H1 (cell line): ENCODE measurements around the gene WNK3. TPM values are rescaled to one million over a fixed set of nuclear protein-coding genes. Genes with fewer than 3 reads are reported as not detected.

Experiments
- CTCF ChIA-PET: fragments of 300-600 bp; sonication (Branson Sonifier 250); formaldehyde crosslinking; loops from one replicate; lab custom pipeline; 2021; ENCODE audit not compliant: partially characterized antibody; lab: Charles Lee
- POLR2A ChIA-PET: fragments of 300-600 bp; sonication (Branson Sonifier 250); formaldehyde crosslinking; loops from one replicate; lab custom pipeline; 2021; ENCODE audit warnings: inconsistent platforms; ENCODE audit not compliant: partially characterized antibody; lab: Charles Lee
- DNase-seq, 2 experiments: peaks; one replicate each; pipeline versions ENCODE4 v3.0.0 to v3.0.0-alpha.2; 2010 to 2022; ENCODE audit warnings: low spot score in 2 of 2, low read depth in 1 of 2, mixed read lengths in 1 of 2
- FAIRE-seq: peaks from 2 replicates; lab custom pipeline; 2011; peaks lifted over from hg19 to GRCh38; lab: Jason Lieb, UNC
- H2AFZ ChIP-seq: 2 replicates; pipeline ENCODE4 v1.8.1; 2012; ENCODE audit warnings: low read length, inconsistent platforms
- H2AK5ac ChIP-seq: 2 replicates; pipeline ENCODE4 v1.6.1; 2013; ENCODE audit warnings: low read depth, low read length
- H2BK120ac ChIP-seq: replicated peaks from 2 replicates; pipeline ENCODE3; 2013; ENCODE audit warnings: low read depth, low read length, inconsistent platforms
- H2BK12ac ChIP-seq: 2 replicates; pipeline ENCODE4 v1.6.1; 2013; ENCODE audit warnings: low read depth, low read length
- H2BK15ac ChIP-seq: 2 replicates; pipeline ENCODE4 v1.6.1; 2013; ENCODE audit warnings: low read length
- H2BK20ac ChIP-seq: 2 replicates; pipeline ENCODE4 v1.6.1; 2013; ENCODE audit warnings: low read length
- H2BK5ac ChIP-seq: 2 replicates; pipeline ENCODE4 v1.6.1; 2013; ENCODE audit warnings: low read depth, low read length
- H3K14ac ChIP-seq: 2 replicates; pipeline ENCODE4 v1.6.1; 2013; ENCODE audit warnings: inconsistent platforms; ENCODE audit not compliant: insufficient read length
- H3K18ac ChIP-seq: 2 replicates; pipeline ENCODE4 v1.6.1; 2013; ENCODE audit warnings: low read length; ENCODE audit errors: extremely low read depth
- H3K23ac ChIP-seq: 2 replicates; pipeline ENCODE4 v1.6.1; 2013; ENCODE audit warnings: inconsistent platforms; ENCODE audit not compliant: insufficient read length
- H3K23me2 ChIP-seq: 2 replicates; pipeline ENCODE4 v1.6.1; 2013; ENCODE audit warnings: low read depth, low read length
- H3K27ac ChIP-seq: 2 replicates; pipeline ENCODE4 v1.6.1; 2011; ENCODE audit warnings: low read depth, low read length, inconsistent platforms
- H3K27me3 ChIP-seq, 4 experiments: replicated peaks in 1 of 4; 1 replicate in 1 of 4; 2 replicates in 3 of 4; pipeline versions ENCODE4 v1.6.1 to v1.8.1; 2011 to 2013; ENCODE audit warnings: low read length in 3 of 4, mild to moderate bottlenecking in 3 of 4, inconsistent platforms in 2 of 4, mixed read lengths in 2 of 4, moderate library complexity in 1 of 4; ENCODE audit not compliant: control insufficient read depth in 3 of 4, insufficient read depth in 3 of 4; ENCODE audit errors: extremely low read depth in 1 of 4
- H3K36me3 ChIP-seq, 4 experiments: 2 replicates each; pipeline versions ENCODE4 v1.6.1 to v1.8.1; 2011 to 2013; ENCODE audit warnings: mild to moderate bottlenecking in 4 of 4, low read length in 3 of 4, moderate library complexity in 2 of 4, control low read depth in 1 of 4, inconsistent platforms in 1 of 4; ENCODE audit not compliant: insufficient read depth in 4 of 4, control insufficient read depth in 2 of 4
- H3K4ac ChIP-seq: replicated peaks from 2 replicates; pipeline ENCODE3; 2013; ENCODE audit warnings: low read length, low read depth, mixed read lengths, inconsistent platforms; ENCODE audit not compliant: insufficient read length
- H3K4me1 ChIP-seq, 4 experiments: replicated peaks in 1 of 4; 1 replicate in 1 of 4; 2 replicates in 3 of 4; pipeline versions ENCODE4 v1.6.1 to v1.8.1; 2011 to 2013; ENCODE audit warnings: low read length in 3 of 4, inconsistent platforms in 2 of 4, mixed read lengths in 1 of 4; ENCODE audit not compliant: insufficient read depth in 4 of 4, control insufficient read depth in 3 of 4
- H3K4me2 ChIP-seq, 2 experiments: 2 replicates each; pipeline versions ENCODE4 v1.6.1 to v1.8.1; 2011 to 2013; ENCODE audit warnings: low read depth in 2 of 2, low read length in 2 of 2, control low read depth in 1 of 2, inconsistent platforms in 1 of 2, mild to moderate bottlenecking in 1 of 2; ENCODE audit not compliant: insufficient read depth in 1 of 2
- H3K4me3 ChIP-seq, 4 experiments: fragments of 200-600, 300-600 bp in 1 of 4; sonication (generic), shearing (Covaris generic), sonication (Bioruptor Twin) in 1 of 4; 2 replicates each; pipeline versions ENCODE4 v1.5.1 to v1.8.1; 2011 to 2016; ENCODE audit warnings: low read length in 4 of 4, low read depth in 3 of 4, control low read depth in 2 of 4, inconsistent platforms in 2 of 4, mild to moderate bottlenecking in 2 of 4, mixed read lengths in 1 of 4, moderate library complexity in 1 of 4; ENCODE audit not compliant: insufficient read depth in 2 of 4; ENCODE audit errors: extremely low read depth in 1 of 4
- H3K56ac ChIP-seq: replicated peaks from 2 replicates; pipeline ENCODE3; 2013; ENCODE audit warnings: low read depth, mild to moderate bottlenecking, mixed read lengths, low read length, inconsistent platforms; ENCODE audit not compliant: insufficient read length
- H3K79me1 ChIP-seq: 2 replicates; pipeline ENCODE4 v1.6.1; 2013; ENCODE audit warnings: low read depth, low read length, control low read depth
- H3K79me2 ChIP-seq, 2 experiments: 2 replicates each; pipeline versions ENCODE4 v1.6.1 to v1.8.1; 2012 to 2013; ENCODE audit warnings: low read length in 2 of 2, mild to moderate bottlenecking in 2 of 2, inconsistent platforms in 1 of 2; ENCODE audit not compliant: insufficient read depth in 2 of 2, control insufficient read depth in 1 of 2
- H3K9ac ChIP-seq, 4 experiments: replicated peaks in 1 of 4; 1 replicate in 1 of 4; 2 replicates in 3 of 4; pipeline versions ENCODE4 v1.6.1 to v1.8.1; 2011 to 2013; ENCODE audit warnings: low read depth in 3 of 4, low read length in 3 of 4, control low read depth in 2 of 4, mild to moderate bottlenecking in 2 of 4, moderate library complexity in 2 of 4, inconsistent platforms in 1 of 4; ENCODE audit errors: extremely low read depth in 1 of 4
- H3K9me3 ChIP-seq, 2 experiments: 2 replicates each; pipeline versions ENCODE4 v1.6.1 to v1.8.1; 2012 to 2013; ENCODE audit warnings: mild to moderate bottlenecking in 2 of 2, moderate library complexity in 2 of 2, control low read depth in 1 of 2, inconsistent platforms in 1 of 2, low read depth in 1 of 2, low read length in 1 of 2, mixed read lengths in 1 of 2; ENCODE audit not compliant: insufficient read depth in 2 of 2
- H4K20me1 ChIP-seq, 2 experiments: replicated peaks in 1 of 2; 2 replicates each; pipeline versions ENCODE3 to v1.8.1; 2011 to 2013; ENCODE audit warnings: inconsistent platforms in 2 of 2, low read length in 2 of 2, mild to moderate bottlenecking in 1 of 2; ENCODE audit not compliant: insufficient read depth in 2 of 2, control insufficient read depth in 1 of 2
- H4K5ac ChIP-seq: 2 replicates; pipeline ENCODE4 v1.6.1; 2013; ENCODE audit warnings: low read length, low read depth, mixed read lengths, inconsistent platforms; ENCODE audit not compliant: insufficient read length
- H4K8ac ChIP-seq: 2 replicates; pipeline ENCODE4 v1.8.0; 2013; ENCODE audit warnings: mild to moderate bottlenecking, moderate library complexity, low read length, inconsistent platforms; ENCODE audit not compliant: insufficient read depth; ENCODE audit errors: extremely low read depth
- H4K91ac ChIP-seq: replicated peaks from 2 replicates; pipeline ENCODE3; 2013; ENCODE audit warnings: low read length, mixed read lengths, inconsistent platforms; ENCODE audit not compliant: insufficient read length
- CTCF ChIP-seq, 3 experiments: IDR thresholded peaks; 1 replicate in 2 of 3; 2 replicates in 1 of 3; pipeline versions ENCODE4 v1.5.1 to v1.6.1; 2011; ENCODE audit warnings: low read length in 3 of 3, mild to moderate bottlenecking in 3 of 3, inconsistent platforms in 2 of 3, low read depth in 1 of 3, moderate library complexity in 1 of 3; ENCODE audit not compliant: insufficient read depth in 1 of 3; ENCODE audit errors: control extremely low read depth in 1 of 3
- E2F6 ChIP-seq: IDR thresholded peaks from 2 replicates; pipeline ENCODE4 v1.6.1; 2012; ENCODE audit warnings: inconsistent platforms
- POLR2A ChIP-seq, 2 experiments: IDR thresholded peaks; 1 replicate in 1 of 2; 2 replicates in 1 of 2; pipeline ENCODE4 v1.6.1; 2011; ENCODE audit warnings: low read depth in 2 of 2, low read length in 2 of 2, mild to moderate bottlenecking in 2 of 2; ENCODE audit errors: control extremely low read depth in 1 of 2
- POLR2AphosphoS5 ChIP-seq: IDR thresholded peaks from 2 replicates; pipeline ENCODE4 v1.6.1; 2011; ENCODE audit warnings: low read depth, low read length
- RBBP5 ChIP-seq: IDR thresholded peaks from 2 replicates; pipeline ENCODE4 v1.7.1; 2012; ENCODE audit warnings: low read depth, mild to moderate bottlenecking, inconsistent platforms, low read length, moderate library complexity, borderline replicate concordance
- TAF1 ChIP-seq: IDR thresholded peaks from 2 replicates; pipeline ENCODE4 v1.6.1; 2011; ENCODE audit warnings: mild to moderate bottlenecking, low read depth, low read length
- TCF12 ChIP-seq: IDR thresholded peaks from 2 replicates; pipeline ENCODE4 v1.6.1; 2011; ENCODE audit warnings: low read depth, mild to moderate bottlenecking, low read length
- ZNF274 ChIP-seq: IDR thresholded peaks from 2 replicates; pipeline ENCODE4 v1.7.0; 2012; ENCODE audit warnings: low read length, borderline replicate concordance; ENCODE audit errors: extremely low read depth
- WGBS, 2 experiments: shearing (Covaris generic) in 1 of 2; methylation state at CpG; one replicate each; pipeline versions ENCODE4 v1.1.6 to v1.1.7; 2013 to 2015; ENCODE audit warnings: low lambda C conversion rate in 2 of 2, mixed read lengths in 2 of 2, inconsistent platforms in 1 of 2, low coverage in 1 of 2, missing lambda C conversion rate in 1 of 2; ENCODE audit not compliant: insufficient replicate concordance in 2 of 2, insufficient coverage in 1 of 2, insufficient read length in 1 of 2; ENCODE audit errors: extremely low coverage in 1 of 2, missing lambda C conversion rate in 1 of 2; 5-methylcytosine and 5-hydroxymethylcytosine counted together
- polyA plus RNA-seq, 7 experiments: library from polyadenylated mRNA; depleted of rRNA in 3 of 7; stranded (reverse) in 5 of 7; unstranded in 2 of 7; fragments of >200 nt in 5 of 7; fragments of 200-250 nt in 2 of 7; gene quantifications; 1 replicate in 5 of 7; 2 replicates in 1 of 7; 4 replicates in 1 of 7; pipeline versions ENCODE4 v1.2.1 to v1.2.3, GENCODE V29; 2011 to 2013; ENCODE audit warnings: missing spikeins in 2 of 7, mixed read lengths in 2 of 7
- total RNA-seq: library from RNA; stranded (reverse); fragmentation: NEBNext Ultra II Directional; extraction: Animal tissue kit (Norgen Biotek cat#: 25700); gene quantifications from 2 replicates; pipeline ENCODE4 v1.2.1, GENCODE V29; 2021

WNK3 gene
- total and polyA plus RNA-seq, 2 of the 8 experiments (the other 6 are each of a cell fraction or from before 2014, with no cell fraction given) = 5.5 to 37.5 TPM

DNA sequence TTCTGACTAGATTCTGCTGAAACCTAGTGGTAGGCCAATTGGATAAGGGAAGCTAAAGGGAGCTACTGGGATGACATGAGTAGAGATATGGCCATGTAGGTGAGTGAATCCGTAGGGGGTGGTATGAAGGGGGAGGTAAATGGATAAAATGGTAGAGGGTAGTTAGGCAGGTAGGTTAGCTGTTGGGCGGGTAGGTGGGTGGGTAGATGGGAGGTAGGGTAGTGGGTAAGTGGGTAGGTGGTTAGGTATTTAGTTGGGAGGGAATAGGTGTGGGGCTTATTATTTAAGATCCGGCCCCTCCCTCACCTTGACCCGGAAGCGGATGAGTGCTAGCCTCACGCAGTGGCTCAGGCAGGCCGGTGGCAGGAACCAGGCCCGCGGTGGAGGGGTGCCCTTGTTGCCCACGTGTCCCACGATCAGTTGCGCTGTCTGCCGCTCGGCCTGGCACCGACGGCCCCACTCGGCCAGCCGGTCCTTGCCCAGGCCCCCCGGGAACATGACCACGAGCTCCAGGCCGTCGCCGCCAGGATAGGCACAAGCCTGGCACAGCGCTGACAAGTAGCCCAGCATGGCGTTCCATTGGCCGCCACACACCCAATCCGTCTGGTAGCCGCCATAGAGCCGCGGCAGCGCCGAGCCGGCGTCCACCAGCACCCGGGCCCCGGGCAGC is 175.5 kb downstream of the WNK3 start:
- peak overlapping the region; percentile 41 to 91 (median 80); a peak in 6 of 7 replicates for H3K9ac ChIP-seq
- H4K8ac ChIP-seq = peak overlapping the region; percentile 68; the same call in 1 of the 2 replicates
- H3K4me3 ChIP-seq = peak overlapping the region; percentile 54 to 86 (median 62)
- no peak overlapping the region; the same call in 1 of the 2 replicates for H2BK5ac ChIP-seq
- H2BK12ac ChIP-seq = no peak overlapping the region
- FAIRE-seq (no peak), DNase-seq (peak in 1 of 2 experiments; percentile 53)
- H3K27me3 ChIP-seq = no peaks in the 10 kb centered on the region
- peaks cover 11 to 52% of the 10 kb centered on the region in 2 experiments for H3K79me2 ChIP-seq
- H4K5ac ChIP-seq = peak overlapping the region; percentile 60
- ChIA-PET POLR2A (interaction anchor here (1.0 to 2.7 kb wide), 4 partner anchors 9 to 163 kb away, joined by 3 to 18 read pairs (median 8); partner anchors contain the start of gene PHF8), CTCF (no interaction called here)
- no peak overlapping the region for H3K23ac ChIP-seq
- no peak overlapping the region for H3K4ac ChIP-seq
- peak overlapping the region; percentile 69 for H3K56ac ChIP-seq
- peaks cover 0 to 4% (median under 1%) of the 10 kb centered on the region in 4 experiments; a peak in 2 of 7 replicates for H3K4me1 ChIP-seq
- H3K79me1 ChIP-seq = no peaks in the 10 kb centered on the region
- no peaks in the 10 kb centered on the region for H3K36me3 ChIP-seq
- no peak overlapping the region for H2BK15ac ChIP-seq
- H4K91ac ChIP-seq = peak overlapping the region; percentile 65
- H4K20me1 ChIP-seq = peaks cover 2 to 4% of the 10 kb centered on the region in 2 experiments
- H3K23me2 ChIP-seq = 0 out of 2 replicates have a peak, but pooled peaks cover 4% of the 10 kb centered on the region
- WGBS, 2 experiments = 1% methylated on average over 12 of the region's 36 CpGs; no CpG with 5 or more reads in 1 of the 2 experiments
- H3K4me2 ChIP-seq = peak overlapping the region; percentile 70 to 77
- peak overlapping the region; percentile 81; the same call in 1 of the 2 replicates for H3K27ac ChIP-seq
- no peak overlapping the region for H2BK20ac ChIP-seq
- no peak overlapping the region for H3K14ac ChIP-seq
- H2AFZ ChIP-seq = no peak overlapping the region
- H3K18ac ChIP-seq = no peak overlapping the region; the same call in none of the 2 replicates
- H3K9me3 ChIP-seq = no peaks in the 10 kb centered on the region; a peak in 1 of 4 replicates
- no peak overlapping the region for H2AK5ac ChIP-seq
- H2BK120ac ChIP-seq = no peak overlapping the region
- TF ChIP-seq E2F6 = 0 out of 2 replicates have a peak, but pooled peaks have one; percentile 30
- peak; percentile 35; the same call in 1 of the 2 replicates for TF ChIP-seq TAF1
- no peak for TF ChIP-seq ZNF274
- no peak for TF ChIP-seq CTCF (IDR thresholded peaks at IDR 0.05; ENCODE audit: control extremely low read depth in 1 of 3, insufficient read depth in 1 of 3, low read depth in 1 of 3, low read length in 3 of 3)
- no peak for TF ChIP-seq TCF12
- peak in 1 of 2 experiments; percentile 69; a peak in 2 of 3 replicates for TF ChIP-seq POLR2A (IDR thresholded peaks at IDR 0.05; ENCODE audit: control extremely low read depth in 1 of 2, low read depth in 2 of 2, low read length in 2 of 2)
- 0 out of 2 replicates have a peak, but pooled peaks have one; percentile 62 for TF ChIP-seq RBBP5
- TF ChIP-seq POLR2AphosphoS5 = peak; percentile 82
